H9 (cell line): Measurements from ENCODE around the gene PUS10. TPM values are rescaled to one million over a fixed set of nuclear protein-coding genes. Genes with fewer than 3 reads are reported as not detected.

Source experiments
- DNase-seq: peaks from one replicate; pipeline ENCODE4 v3.0.0-alpha.2; 2017
- H2AFZ ChIP-seq: one replicate; pipeline ENCODE4 v1.6.1; 2013; ENCODE audit warnings: mild to moderate bottlenecking, low read length, control low read depth, moderate library complexity
- H2AK5ac ChIP-seq: 2 replicates; pipeline ENCODE4 v1.6.1; 2013; ENCODE audit warnings: low read length, control low read depth, mixed read lengths; ENCODE audit not compliant: insufficient read length
- H2BK120ac ChIP-seq: one replicate; pipeline ENCODE4 v1.6.1; 2013; ENCODE audit warnings: low read depth, mild to moderate bottlenecking, low read length, control low read depth, inconsistent platforms; ENCODE audit not compliant: poor library complexity, severe bottlenecking
- H2BK12ac ChIP-seq: 2 replicates; pipeline ENCODE4 v1.6.1; 2013; ENCODE audit warnings: low read length, control low read depth, mixed read lengths, low read depth; ENCODE audit not compliant: insufficient read length
- H2BK15ac ChIP-seq: 2 replicates; pipeline ENCODE4 v1.6.1; 2013; ENCODE audit warnings: low read depth, low read length, control low read depth
- H2BK20ac ChIP-seq: one replicate; pipeline ENCODE4 v1.6.1; 2013; ENCODE audit warnings: low read depth, mild to moderate bottlenecking, low read length, control low read depth, inconsistent platforms; ENCODE audit not compliant: poor library complexity, severe bottlenecking
- H2BK5ac ChIP-seq: 2 replicates; pipeline ENCODE4 v1.6.1; 2013; ENCODE audit warnings: low read length, control low read depth, mixed read lengths; ENCODE audit not compliant: insufficient read length
- H3K14ac ChIP-seq: 2 replicates; pipeline ENCODE4 v1.6.1; 2013; ENCODE audit warnings: low read length, control low read depth; ENCODE audit not compliant: insufficient read depth
- H3K18ac ChIP-seq: 2 replicates; pipeline ENCODE4 v1.6.1; 2013; ENCODE audit warnings: low read depth, mild to moderate bottlenecking, mixed read lengths, low read length, control low read depth; ENCODE audit not compliant: insufficient read length
- H3K23ac ChIP-seq: 2 replicates; pipeline ENCODE4 v1.6.1; 2013; ENCODE audit warnings: low read length, control low read depth, mixed read lengths, low read depth; ENCODE audit not compliant: insufficient read length
- H3K23me2 ChIP-seq: 2 replicates; pipeline ENCODE4 v1.6.1; 2013; ENCODE audit warnings: low read depth, mild to moderate bottlenecking, mixed read lengths, low read length, control low read depth; ENCODE audit not compliant: insufficient read length, poor library complexity, severe bottlenecking
- H3K27ac ChIP-seq: 2 replicates; pipeline ENCODE4 v1.5.1; 2013; ENCODE audit warnings: low read length, control low read depth, mixed read lengths, low read depth; ENCODE audit not compliant: insufficient read length
- H3K27me3 ChIP-seq: 2 replicates; pipeline ENCODE4 v1.6.1; 2013; ENCODE audit warnings: low read length, control low read depth, inconsistent platforms; ENCODE audit not compliant: insufficient read depth
- H3K4ac ChIP-seq: 2 replicates; pipeline ENCODE4 v1.6.1; 2013; ENCODE audit warnings: low read depth, mild to moderate bottlenecking, control low read depth, inconsistent platforms, low read length, moderate library complexity
- H3K4me1 ChIP-seq: 2 replicates; pipeline ENCODE4 v1.6.1; 2013; ENCODE audit warnings: low read length, control low read depth, inconsistent platforms; ENCODE audit not compliant: insufficient read depth
- H3K4me2 ChIP-seq: 2 replicates; pipeline ENCODE4 v1.6.1; 2013; ENCODE audit warnings: low read length, control low read depth, mixed read lengths; ENCODE audit not compliant: insufficient read length, insufficient read depth
- H3K56ac ChIP-seq: 2 replicates; pipeline ENCODE4 v1.6.1; 2013; ENCODE audit warnings: low read depth, mild to moderate bottlenecking, mixed read lengths, low read length, control low read depth; ENCODE audit not compliant: insufficient read length
- H3K79me1 ChIP-seq: 2 replicates; pipeline ENCODE4 v1.6.1; 2013; ENCODE audit warnings: low read depth, mild to moderate bottlenecking, moderate library complexity, low read length, control low read depth, inconsistent platforms; ENCODE audit not compliant: insufficient read depth, poor library complexity, severe bottlenecking
- H3K79me2 ChIP-seq: 2 replicates; pipeline ENCODE4 v1.6.1; 2013; ENCODE audit warnings: low read length, control low read depth, inconsistent platforms; ENCODE audit not compliant: insufficient read depth
- H3K9ac ChIP-seq: 2 replicates; pipeline ENCODE4 v1.6.1; 2013; ENCODE audit warnings: low read length, control low read depth, mixed read lengths; ENCODE audit not compliant: insufficient read length; ENCODE audit errors: extremely low read depth
- H3K9me3 ChIP-seq: one replicate; pipeline ENCODE4 v1.6.1; 2013; ENCODE audit warnings: low read depth, low read length, inconsistent platforms; ENCODE audit not compliant: control insufficient read depth
- H3T11ph ChIP-seq: one replicate; pipeline ENCODE4 v1.6.1; 2013; ENCODE audit warnings: mild to moderate bottlenecking, low read length, control low read depth, inconsistent platforms
- H4K20me1 ChIP-seq: one replicate; pipeline ENCODE4 v1.6.1; 2013; ENCODE audit not compliant: control insufficient read depth, insufficient read length, insufficient read depth
- H4K5ac ChIP-seq: 2 replicates; pipeline ENCODE4 v1.6.1; 2013; ENCODE audit warnings: low read depth, mild to moderate bottlenecking, mixed read lengths, low read length, control low read depth; ENCODE audit not compliant: insufficient read length
- H4K8ac ChIP-seq: replicated peaks from 2 replicates; pipeline ENCODE4 v1.6.1; 2013; ENCODE audit warnings: low read length, control low read depth, mixed read lengths, low read depth; ENCODE audit not compliant: insufficient read length
- H4K91ac ChIP-seq: 2 replicates; pipeline ENCODE4 v1.6.1; 2013; ENCODE audit warnings: low read depth, mild to moderate bottlenecking, moderate library complexity, mixed read lengths, low read length, control low read depth; ENCODE audit not compliant: insufficient read length
- H3K27ac Mint-ChIP-seq, 3 experiments: 2 replicates in 2 of 3; 3 replicates in 1 of 3; pipeline ENCODE4 v1.8.0; 2020 to 2021; ENCODE audit warnings: mixed read lengths in 3 of 3, mild to moderate bottlenecking in 1 of 3, moderate library complexity in 1 of 3
- H3K27me3 Mint-ChIP-seq: 2 replicates; pipeline ENCODE4 v1.8.0; 2021; ENCODE audit warnings: low read depth, mild to moderate bottlenecking, moderate library complexity, mixed read lengths
- H3K36me3 Mint-ChIP-seq, 3 experiments: 2 replicates in 2 of 3; 3 replicates in 1 of 3; pipeline ENCODE4 v1.8.0; 2020 to 2021; ENCODE audit warnings: low read depth in 3 of 3, mixed read lengths in 3 of 3; ENCODE audit not compliant: insufficient read depth in 1 of 3
- H3K4me1 Mint-ChIP-seq, 2 experiments: 2 replicates each; pipeline ENCODE4 v1.8.0; 2020; ENCODE audit warnings: mixed read lengths in 2 of 2
- H3K4me3 Mint-ChIP-seq, 2 experiments: 2 replicates in 1 of 2; 3 replicates in 1 of 2; pipeline ENCODE4 v1.8.0; 2020 to 2021; ENCODE audit warnings: mild to moderate bottlenecking in 2 of 2, mixed read lengths in 2 of 2, moderate library complexity in 1 of 2
- H3K9me3 Mint-ChIP-seq, 2 experiments: 2 replicates in 1 of 2; 3 replicates in 1 of 2; pipeline ENCODE4 v1.8.0; 2020; ENCODE audit warnings: mild to moderate bottlenecking in 2 of 2, mixed read lengths in 2 of 2, moderate library complexity in 1 of 2
- CTCF ChIP-seq: fragments of 200-600 bp; sonication (generic); conservative IDR thresholded peaks from 3 replicates; pipeline ENCODE4 v1.8.0; 2021; ENCODE audit warnings: antibody characterized with exemption, mild to moderate bottlenecking
- WGBS: extraction: QIAGEN DNeasy Blood & Tissue Kit; methylation state at CpG from one replicate; pipeline ENCODE4 v1.1.7; 2013; ENCODE audit warnings: missing lambda C conversion rate, low lambda C conversion rate, mixed read lengths; ENCODE audit not compliant: insufficient read length; ENCODE audit errors: extremely low coverage; 5-methylcytosine and 5-hydroxymethylcytosine counted together
- total RNA-seq: library from RNA; stranded (reverse); gene quantifications from 2 replicates; pipeline ENCODE4 v1.2.1, GENCODE V29; 2021

PUS10 gene
- total RNA-seq, 1 experiment from 2014 or later: 2.3 TPM

GRCh38 chr2:60961457-60961856 lies 56.6 kb downstream of the PUS10 start:
- H3K4me2 ChIP-seq: no peak overlapping the region

More at GRCh38 chr2:60961457-60961856, 56.6 kb downstream of the PUS10 start:
- no peaks in the 10 kb centered on the region; a peak in 1 of 7 replicates for H3K36me3 Mint-ChIP-seq
- no peaks in the 10 kb centered on the region for H3K9me3 ChIP-seq
- no peak overlapping the region for H2BK20ac ChIP-seq
- H2BK12ac ChIP-seq: no peak overlapping the region
- H3K27ac Mint-ChIP-seq: no peak overlapping the region
- no peak for DNase-seq
- H3K4me1 Mint-ChIP-seq: peaks cover 3 to 9% of the 10 kb centered on the region in 2 experiments; a peak in 3 of 4 replicates
- H3K9me3 Mint-ChIP-seq: no peaks in the 10 kb centered on the region
- no peaks in the 10 kb centered on the region for H4K20me1 ChIP-seq
- H3K27me3 ChIP-seq: no peaks in the 10 kb centered on the region
- no peak overlapping the region for H3K14ac ChIP-seq
- H3K23me2 ChIP-seq: no peaks in the 10 kb centered on the region
- no peaks in the 10 kb centered on the region for H3K79me1 ChIP-seq
- no peak overlapping the region for H3K56ac ChIP-seq
- no peak overlapping the region for H3K27ac ChIP-seq
- no peaks in the 10 kb centered on the region for H3K79me2 ChIP-seq
- H3K23ac ChIP-seq: no peak overlapping the region
- no peak overlapping the region for H2AK5ac ChIP-seq
- H3K18ac ChIP-seq: no peak overlapping the region
- no peak overlapping the region for H2BK5ac ChIP-seq
- no peak for TF ChIP-seq CTCF
- H3K4ac ChIP-seq: no peak overlapping the region
- H3K27me3 Mint-ChIP-seq: no peaks in the 10 kb centered on the region
- WGBS: no CpG with 5 or more reads among the region's 4 CpGs
- H4K5ac ChIP-seq: no peak overlapping the region
- H3T11ph ChIP-seq: no peak overlapping the region
- no peak overlapping the region for H2BK15ac ChIP-seq
- H4K91ac ChIP-seq: no peak overlapping the region
- no peaks in the 10 kb centered on the region; the same call in 1 of the 2 replicates for H3K4me1 ChIP-seq
- no peak overlapping the region for H4K8ac ChIP-seq
- H2AFZ ChIP-seq: no peak overlapping the region
- H3K9ac ChIP-seq: no peak overlapping the region
- no peak overlapping the region for H2BK120ac ChIP-seq
- H3K4me3 Mint-ChIP-seq: no peak overlapping the region
